GM12878 (cell line): ENCODE measurements around the gene C10orf67. TPM values are rescaled to one million over a fixed set of nuclear protein-coding genes. Genes with fewer than 3 reads are reported as not detected.

Source experiments
- ATAC-seq: fragments of 200-7000 bp; cut with Tn5 transposase; 3 replicates; pipeline ENCODE4 v1.9.1; 2020; ENCODE audit warnings: mild to moderate bottlenecking, moderate library complexity
- BruUV-seq: library from RNA; stranded (reverse); fragments of 400-500 nt; replicated peaks from 2 replicates; lab custom pipeline; 2021; lab: Mats Ljungman, UMichigan
- CTCF ChIA-PET: fragments of 300-600 bp; sonication (Branson Sonifier 250); formaldehyde crosslinking; extraction: SDS; loops from one replicate; lab custom pipeline; 2021; ENCODE audit warnings: inconsistent platforms; lab: Yijun Ruan, JAX
- POLR2A ChIA-PET: fragments of 350-600 bp; formaldehyde crosslinking; extraction: SDS; loops from one replicate; lab custom pipeline; 2021; ENCODE audit warnings: inconsistent platforms; lab: Charles Lee
- RAD21 ChIA-PET: fragments of 300-600 bp; sonication (Branson Sonifier 250); formaldehyde crosslinking; loops from one replicate; lab custom pipeline; 2023; ENCODE audit warnings: antibody characterized with exemption; ENCODE audit not compliant: unreplicated experiment; lab: Charles Lee
- SMC1A ChIA-PET: fragments of 300-600 bp; sonication (Branson Sonifier 250); formaldehyde crosslinking; loops from one replicate; lab custom pipeline; 2023; ENCODE audit not compliant: unreplicated experiment, uncharacterized antibody; lab: Charles Lee
- DNase-seq: peaks from one replicate; pipeline ENCODE4 v3.0.0-alpha.2; 2011; ENCODE audit warnings: low read depth, low spot score
- FAIRE-seq: peaks from 3 replicates; lab custom pipeline; 2011; peaks lifted over from hg19 to GRCh38; lab: Jason Lieb, UNC
- H2AFZ ChIP-seq: 2 replicates; pipeline ENCODE4 v1.6.0; 2011; ENCODE audit warnings: low read depth, low read length, control low read depth; ENCODE audit not compliant: control insufficient read depth
- H3K27ac ChIP-seq: 2 replicates; pipeline ENCODE4 v1.5.1; 2011; ENCODE audit warnings: control low read depth; ENCODE audit not compliant: control insufficient read depth, insufficient read depth
- H3K27me3 ChIP-seq, 2 experiments: replicated peaks in 1 of 2; 2 replicates each; pipeline versions ENCODE4 v1.6.0 to v1.6.1; 2011; ENCODE audit warnings: low read length in 1 of 2; ENCODE audit not compliant: control insufficient read depth in 2 of 2, insufficient read depth in 2 of 2
- H3K36me3 ChIP-seq, 2 experiments: 2 replicates each; pipeline ENCODE4 v1.5.1; 2011; ENCODE audit warnings: low read length in 1 of 2; ENCODE audit not compliant: control insufficient read depth in 2 of 2, insufficient read depth in 2 of 2
- H3K4me1 ChIP-seq: 2 replicates; pipeline ENCODE4 v1.6.1; 2011; ENCODE audit warnings: mild to moderate bottlenecking, low read length, moderate library complexity, mixed read lengths; ENCODE audit not compliant: control insufficient read depth, insufficient read depth
- H3K4me2 ChIP-seq: 2 replicates; pipeline ENCODE4 v1.6.0; 2011; ENCODE audit warnings: control low read depth; ENCODE audit not compliant: control insufficient read depth, insufficient read depth
- H3K4me3 ChIP-seq: fragments of 200-600 bp; sonication (generic); 2 replicates; pipeline ENCODE4 v1.5.1; 2016
- H3K79me2 ChIP-seq: 2 replicates; pipeline ENCODE4 v1.6.0; 2011; ENCODE audit warnings: low read length; ENCODE audit not compliant: control insufficient read depth, insufficient read depth
- H3K9ac ChIP-seq: 2 replicates; pipeline ENCODE4 v1.8.0; 2011; ENCODE audit warnings: low read length, control low read depth, mixed read lengths; ENCODE audit not compliant: control insufficient read depth, insufficient read depth
- H3K9me3 ChIP-seq: replicated peaks from 3 replicates; pipeline ENCODE4 v1.5.1; 2011; ENCODE audit warnings: mild to moderate bottlenecking, low read length; ENCODE audit not compliant: control insufficient read depth, insufficient read depth
- H4K20me1 ChIP-seq: 2 replicates; pipeline ENCODE4 v1.6.0; 2011; ENCODE audit not compliant: control insufficient read depth, insufficient read depth
- CHD1 ChIP-seq: IDR thresholded peaks from 2 replicates; pipeline ENCODE4 v1.6.1; 2012; ENCODE audit warnings: low read depth, low read length, improper control_type of control experiment
- GABPA ChIP-seq: IDR thresholded peaks from 2 replicates; pipeline ENCODE4 v1.6.1; 2014; ENCODE audit warnings: antibody characterized with exemption, low read depth, mild to moderate bottlenecking, inconsistent platforms
- HDAC6 ChIP-seq: fragments of 200-600 bp; sonication (generic); IDR thresholded peaks from one replicate; pipeline ENCODE4 v1.8.0; 2017; ENCODE audit warnings: antibody characterized with exemption; ENCODE audit not compliant: unreplicated experiment
- IRF4 ChIP-seq: IDR thresholded peaks from 2 replicates; pipeline ENCODE4 v1.6.1; 2011; ENCODE audit warnings: low read depth, low read length
- JUNB ChIP-seq: IDR thresholded peaks from 2 replicates; pipeline ENCODE4 v1.6.1; 2016; ENCODE audit warnings: antibody characterized with exemption, mild to moderate bottlenecking
- MEF2B ChIP-seq: fragments of 450-650 bp; IDR thresholded peaks from 2 replicates; pipeline ENCODE4 v1.6.1; 2018; ENCODE audit warnings: mild to moderate bottlenecking, moderate library complexity; ENCODE audit not compliant: partially characterized antibody, poor library complexity, severe bottlenecking
- PAX8 ChIP-seq: fragments of 450-650 bp; IDR thresholded peaks from 2 replicates; pipeline ENCODE4 v1.6.1; 2017; ENCODE audit warnings: mild to moderate bottlenecking, moderate library complexity
- POLR2AphosphoS5 ChIP-seq: IDR thresholded peaks from 2 replicates; pipeline ENCODE4 v1.6.1; 2011; ENCODE audit warnings: mild to moderate bottlenecking, low read length, inconsistent platforms
- SP1 ChIP-seq: IDR thresholded peaks from one replicate; pipeline ENCODE4 v1.6.1; 2011; ENCODE audit warnings: low read depth, low read length
- TCF3 ChIP-seq: IDR thresholded peaks from 2 replicates; pipeline ENCODE4 v1.6.1; 2012; ENCODE audit warnings: low read depth, mild to moderate bottlenecking, low read length, borderline replicate concordance; ENCODE audit not compliant: insufficient read depth
- ZNF217 ChIP-seq: fragments of 450-650 bp; IDR thresholded peaks from 2 replicates; pipeline ENCODE4 v1.6.1; 2017; ENCODE audit warnings: antibody characterized with exemption, mild to moderate bottlenecking
- WGBS: methylation state at CpG from one replicate; pipeline ENCODE4 v1.1.6; 2016; ENCODE audit warnings: low lambda C conversion rate; ENCODE audit not compliant: insufficient replicate concordance, insufficient coverage; ENCODE audit errors: missing lambda C conversion rate; 5-methylcytosine and 5-hydroxymethylcytosine counted together
- in situ Hi-C: fragments of 300-500 bp; cut with MboI; formaldehyde crosslinking; loops from 9 replicates; pipeline ENCODE4 v1.14.3; 2018; ENCODE audit warnings: mixed read lengths
- intact Hi-C: fragments of 100-400 bp; cut with micrococcal nuclease; formaldehyde crosslinking; loops from one replicate; pipeline ENCODE4 v1.14.2; 2022; ENCODE audit not compliant: unreplicated experiment
- polyA plus RNA-seq, 11 experiments: library from polyadenylated mRNA; depleted of rRNA in 4 of 11; unstranded in 6 of 11; stranded (reverse) in 5 of 11; fragments of >200 nt; fragmentation: Nextera tagmentation in 4 of 11; fragmentation: Illumina TruSeq in 1 of 11; extraction: Ambion mirVana in 4 of 11; extraction: Trizol in 1 of 11; gene quantifications; 1 replicate in 1 of 11; 2 replicates in 10 of 11; pipeline versions ENCODE4 v1.2.1 to v1.2.3, GENCODE V29; 2011 to 2016; ENCODE audit warnings: inconsistent platforms in 2 of 11, missing spikeins in 2 of 11, low read depth in 1 of 11
- total RNA-seq, 4 experiments: library from RNA; depleted of rRNA in 3 of 4; stranded (reverse); fragments of >200 nt in 3 of 4; fragmentation: Illumina TruSeq in 1 of 4; extraction: Trizol in 1 of 4; gene quantifications; 2 replicates each; pipeline versions ENCODE4 v1.2.1 to v1.2.3, GENCODE V29; 2013 to 2021
- TF ChIP-seq, protein P1 (sequence below): fragments of 150-350 bp; IDR thresholded peaks from 2 replicates; pipeline ENCODE4 v1.6.1; 2016; ENCODE audit warnings: low read depth, low read length
- TF ChIP-seq, protein P2 (sequence below): fragments of 450-650 bp; IDR thresholded peaks from 2 replicates; pipeline ENCODE4 v1.6.1; 2017; ENCODE audit warnings: low read depth, mild to moderate bottlenecking, moderate library complexity

Gene C10orf67
- total and polyA plus RNA-seq, 10 of the 15 experiments (the other 5 are each of a cell fraction or from before 2014, with no cell fraction given), result 0.06 TPM; not detected in 9

DNA sequence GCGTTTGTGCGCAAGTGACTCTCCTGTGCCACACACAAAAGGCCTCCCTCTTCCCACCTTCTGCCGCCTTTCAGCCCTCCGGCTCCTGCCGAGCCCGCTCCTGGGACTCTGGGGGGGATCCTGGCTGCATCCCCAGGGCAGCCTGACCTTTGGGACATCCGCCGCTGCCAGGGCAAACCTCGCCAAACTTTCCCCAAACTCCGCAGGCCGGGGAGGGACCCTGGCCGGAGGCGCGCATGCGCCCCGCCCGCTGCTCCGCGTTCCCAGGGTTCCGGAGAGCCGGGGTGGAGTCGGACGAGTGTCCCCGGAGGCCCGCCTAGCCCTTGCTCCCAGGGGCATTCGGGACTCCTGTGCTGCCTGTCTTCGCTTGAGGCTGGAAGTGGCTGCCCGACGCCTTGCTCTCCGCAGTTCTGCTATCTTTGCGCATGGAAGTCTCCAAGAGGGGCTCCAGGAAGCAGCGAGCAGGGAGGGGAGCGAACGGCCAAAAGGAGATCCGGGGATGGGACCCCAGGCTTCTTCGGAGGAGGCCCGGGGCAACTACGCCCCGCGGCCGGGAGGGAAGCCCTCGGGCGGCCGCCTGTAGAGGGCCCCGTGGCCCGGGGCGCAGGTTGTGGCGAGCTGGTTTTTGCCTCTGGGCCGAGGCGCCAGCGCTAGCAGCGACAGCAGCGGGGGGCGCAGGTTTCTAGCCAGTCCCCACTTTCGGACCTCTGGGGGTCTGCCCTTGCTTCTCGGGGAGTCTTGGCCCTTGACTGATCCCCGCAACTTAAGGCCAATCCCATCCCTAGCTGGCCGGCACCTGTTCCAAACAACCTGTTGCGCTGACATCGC, 145.4 kb downstream of the C10orf67 start:
- peaks cover 0 to 7% of the 10 kb centered on the region in 2 experiments; a peak in 3 of 4 replicates for H3K27me3 ChIP-seq
- CTCF ChIA-PET, result no interaction called here

DNA sequence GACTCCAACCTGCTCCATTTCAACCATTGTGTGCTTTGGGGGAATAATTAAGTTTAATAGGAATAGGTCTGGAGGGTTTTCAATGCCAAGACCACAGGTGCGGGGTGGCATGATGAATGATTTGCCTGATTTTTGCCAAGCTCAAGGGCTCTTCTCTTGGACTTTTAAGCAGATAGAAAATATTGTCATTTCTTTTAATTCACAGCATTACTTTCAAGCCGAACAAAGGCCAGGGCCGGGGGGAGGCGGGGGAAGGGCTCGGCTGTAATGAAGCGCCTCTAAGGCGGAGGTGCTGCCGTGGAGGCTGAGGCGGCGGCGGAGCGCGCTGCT, 146.0 kb downstream of the C10orf67 start:
- no peaks in the 10 kb centered on the region for H3K9me3 ChIP-seq
- 24% methylated on average over 13 of the region's 13 CpGs for WGBS
- no peak for DNase-seq
- in situ Hi-C loops, result no loop called here
- ChIA-PET CTCF (no interaction called here), POLR2A (no interaction called here), SMC1A (no interaction called here), RAD21 (no interaction called here)
- no peak overlapping the region for H2AFZ ChIP-seq
- TF ChIP-seq, protein P1, sequence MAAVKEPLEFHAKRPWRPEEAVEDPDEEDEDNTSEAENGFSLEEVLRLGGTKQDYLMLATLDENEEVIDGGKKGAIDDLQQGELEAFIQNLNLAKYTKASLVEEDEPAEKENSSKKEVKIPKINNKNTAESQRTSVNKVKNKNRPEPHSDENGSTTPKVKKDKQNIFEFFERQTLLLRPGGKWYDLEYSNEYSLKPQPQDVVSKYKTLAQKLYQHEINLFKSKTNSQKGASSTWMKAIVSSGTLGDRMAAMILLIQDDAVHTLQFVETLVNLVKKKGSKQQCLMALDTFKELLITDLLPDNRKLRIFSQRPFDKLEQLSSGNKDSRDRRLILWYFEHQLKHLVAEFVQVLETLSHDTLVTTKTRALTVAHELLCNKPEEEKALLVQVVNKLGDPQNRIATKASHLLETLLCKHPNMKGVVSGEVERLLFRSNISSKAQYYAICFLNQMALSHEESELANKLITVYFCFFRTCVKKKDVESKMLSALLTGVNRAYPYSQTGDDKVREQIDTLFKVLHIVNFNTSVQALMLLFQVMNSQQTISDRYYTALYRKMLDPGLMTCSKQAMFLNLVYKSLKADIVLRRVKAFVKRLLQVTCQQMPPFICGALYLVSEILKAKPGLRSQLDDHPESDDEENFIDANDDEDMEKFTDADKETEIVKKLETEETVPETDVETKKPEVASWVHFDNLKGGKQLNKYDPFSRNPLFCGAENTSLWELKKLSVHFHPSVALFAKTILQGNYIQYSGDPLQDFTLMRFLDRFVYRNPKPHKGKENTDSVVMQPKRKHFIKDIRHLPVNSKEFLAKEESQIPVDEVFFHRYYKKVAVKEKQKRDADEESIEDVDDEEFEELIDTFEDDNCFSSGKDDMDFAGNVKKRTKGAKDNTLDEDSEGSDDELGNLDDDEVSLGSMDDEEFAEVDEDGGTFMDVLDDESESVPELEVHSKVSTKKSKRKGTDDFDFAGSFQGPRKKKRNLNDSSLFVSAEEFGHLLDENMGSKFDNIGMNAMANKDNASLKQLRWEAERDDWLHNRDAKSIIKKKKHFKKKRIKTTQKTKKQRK, result no peak
- TF ChIP-seq PAX8, result no peak
- TF ChIP-seq MEF2B, result no peak
- no peak for TF ChIP-seq TCF3
- no peak for TF ChIP-seq SP1
- no peak for TF ChIP-seq POLR2AphosphoS5
- TF ChIP-seq, protein P2, sequence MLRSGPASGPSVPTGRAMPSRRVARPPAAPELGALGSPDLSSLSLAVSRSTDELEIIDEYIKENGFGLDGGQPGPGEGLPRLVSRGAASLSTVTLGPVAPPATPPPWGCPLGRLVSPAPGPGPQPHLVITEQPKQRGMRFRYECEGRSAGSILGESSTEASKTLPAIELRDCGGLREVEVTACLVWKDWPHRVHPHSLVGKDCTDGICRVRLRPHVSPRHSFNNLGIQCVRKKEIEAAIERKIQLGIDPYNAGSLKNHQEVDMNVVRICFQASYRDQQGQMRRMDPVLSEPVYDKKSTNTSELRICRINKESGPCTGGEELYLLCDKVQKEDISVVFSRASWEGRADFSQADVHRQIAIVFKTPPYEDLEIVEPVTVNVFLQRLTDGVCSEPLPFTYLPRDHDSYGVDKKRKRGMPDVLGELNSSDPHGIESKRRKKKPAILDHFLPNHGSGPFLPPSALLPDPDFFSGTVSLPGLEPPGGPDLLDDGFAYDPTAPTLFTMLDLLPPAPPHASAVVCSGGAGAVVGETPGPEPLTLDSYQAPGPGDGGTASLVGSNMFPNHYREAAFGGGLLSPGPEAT, result no peak
- TF ChIP-seq ZNF217, result no peak
- no peak for FAIRE-seq
- no peaks in the 10 kb centered on the region for H3K4me1 ChIP-seq
- H3K4me3 ChIP-seq, result no peak overlapping the region
- ATAC-seq, result no peak
- no peaks in the 10 kb centered on the region for H4K20me1 ChIP-seq
- no peak overlapping the region for H3K27ac ChIP-seq
- BruUV-seq, result no TSS peak
- no peak overlapping the region for H3K9ac ChIP-seq
- intact Hi-C loops, result no loop called here
- H3K79me2 ChIP-seq, result no peaks in the 10 kb centered on the region
- H3K27me3 ChIP-seq, result peaks cover 0 to 7% of the 10 kb centered on the region in 2 experiments; a peak in 3 of 4 replicates
- no peaks in the 10 kb centered on the region for H3K36me3 ChIP-seq
- no peak overlapping the region for H3K4me2 ChIP-seq

More for the DNA sequence above, 145.4 kb downstream of the C10orf67 start:
- ChIA-PET SMC1A (no interaction called here), POLR2A (no interaction called here), RAD21 (no interaction called here)
- no peaks in the 10 kb centered on the region for H3K9me3 ChIP-seq
- no peak overlapping the region for H2AFZ ChIP-seq
- H3K36me3 ChIP-seq, result no peaks in the 10 kb centered on the region
- no peaks in the 10 kb centered on the region for H3K4me1 ChIP-seq
- in situ Hi-C loops, result no loop called here
- DNase-seq (no peak), ATAC-seq (no peak), FAIRE-seq (no peak)
- BruUV-seq, result no TSS peak
- H3K79me2 ChIP-seq, result no peaks in the 10 kb centered on the region
- intact Hi-C loops, result no loop called here
- H3K4me3 ChIP-seq, result no peak overlapping the region
- TF ChIP-seq MEF2B, result no peak
- no peak for TF ChIP-seq CHD1
- peak; percentile 92 for TF ChIP-seq HDAC6
- no peak for TF ChIP-seq GABPA
- no peak for TF ChIP-seq IRF4
- TF ChIP-seq JUNB, result no peak
- 12% methylated on average over 50 of the region's 60 CpGs for WGBS
- no peak overlapping the region for H3K9ac ChIP-seq
- H3K4me2 ChIP-seq, result no peak overlapping the region
- H4K20me1 ChIP-seq, result no peaks in the 10 kb centered on the region
- H3K27ac ChIP-seq, result no peak overlapping the region
